Fibroblast of villous mesenchyme (primary cell): Measurements from ENCODE around the gene KCNC3. TPM values are rescaled to one million over a fixed set of nuclear protein-coding genes. Genes with fewer than 3 reads are reported as not detected.

Experiments used
- DNase-seq: peaks from one replicate; pipeline ENCODE4 v3.0.0-alpha.2; 2010; ENCODE audit warnings: low read depth
- H3K4me3 ChIP-seq: 2 replicates; pipeline ENCODE4 v1.5.1; 2011; ENCODE audit warnings: low read depth, mild to moderate bottlenecking, low read length
- total RNA-seq: library from RNA; depleted of rRNA; stranded (reverse); fragments of >200 nt; gene quantifications from 2 replicates; pipeline ENCODE4 v1.2.3, GENCODE V29; 2012
- TF ChIP-seq, protein P1 (sequence below): IDR thresholded peaks from 2 replicates; pipeline ENCODE4 v1.5.1; 2012; ENCODE audit warnings: low read depth, mild to moderate bottlenecking, low read length; ENCODE audit not compliant: insufficient read depth

The KCNC3 gene
- total RNA-seq = not detected in 2 replicates

- H3K4me3 ChIP-seq = peak within 1 kb of the TSS; percentile 25
- TF ChIP-seq, protein P1, sequence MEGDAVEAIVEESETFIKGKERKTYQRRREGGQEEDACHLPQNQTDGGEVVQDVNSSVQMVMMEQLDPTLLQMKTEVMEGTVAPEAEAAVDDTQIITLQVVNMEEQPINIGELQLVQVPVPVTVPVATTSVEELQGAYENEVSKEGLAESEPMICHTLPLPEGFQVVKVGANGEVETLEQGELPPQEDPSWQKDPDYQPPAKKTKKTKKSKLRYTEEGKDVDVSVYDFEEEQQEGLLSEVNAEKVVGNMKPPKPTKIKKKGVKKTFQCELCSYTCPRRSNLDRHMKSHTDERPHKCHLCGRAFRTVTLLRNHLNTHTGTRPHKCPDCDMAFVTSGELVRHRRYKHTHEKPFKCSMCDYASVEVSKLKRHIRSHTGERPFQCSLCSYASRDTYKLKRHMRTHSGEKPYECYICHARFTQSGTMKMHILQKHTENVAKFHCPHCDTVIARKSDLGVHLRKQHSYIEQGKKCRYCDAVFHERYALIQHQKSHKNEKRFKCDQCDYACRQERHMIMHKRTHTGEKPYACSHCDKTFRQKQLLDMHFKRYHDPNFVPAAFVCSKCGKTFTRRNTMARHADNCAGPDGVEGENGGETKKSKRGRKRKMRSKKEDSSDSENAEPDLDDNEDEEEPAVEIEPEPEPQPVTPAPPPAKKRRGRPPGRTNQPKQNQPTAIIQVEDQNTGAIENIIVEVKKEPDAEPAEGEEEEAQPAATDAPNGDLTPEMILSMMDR = no peak
- DNase-seq = peak; percentile 89
Observed at GRCh38 chr19:50329146-50329925, at the start of gene KCNC3. Gene KCNC3, minus strand, starts transcription at chr19:50329377. Its CDS starts 295 bp downstream, at chr19:50329082.

GRCh38 chr19:50378863-50379236, 49.7 kb upstream of the KCNC3 start:
- no peak overlapping the region for H3K4me3 ChIP-seq
- TF ChIP-seq, protein P1 = no peak
- no peak for DNase-seq

DNA sequence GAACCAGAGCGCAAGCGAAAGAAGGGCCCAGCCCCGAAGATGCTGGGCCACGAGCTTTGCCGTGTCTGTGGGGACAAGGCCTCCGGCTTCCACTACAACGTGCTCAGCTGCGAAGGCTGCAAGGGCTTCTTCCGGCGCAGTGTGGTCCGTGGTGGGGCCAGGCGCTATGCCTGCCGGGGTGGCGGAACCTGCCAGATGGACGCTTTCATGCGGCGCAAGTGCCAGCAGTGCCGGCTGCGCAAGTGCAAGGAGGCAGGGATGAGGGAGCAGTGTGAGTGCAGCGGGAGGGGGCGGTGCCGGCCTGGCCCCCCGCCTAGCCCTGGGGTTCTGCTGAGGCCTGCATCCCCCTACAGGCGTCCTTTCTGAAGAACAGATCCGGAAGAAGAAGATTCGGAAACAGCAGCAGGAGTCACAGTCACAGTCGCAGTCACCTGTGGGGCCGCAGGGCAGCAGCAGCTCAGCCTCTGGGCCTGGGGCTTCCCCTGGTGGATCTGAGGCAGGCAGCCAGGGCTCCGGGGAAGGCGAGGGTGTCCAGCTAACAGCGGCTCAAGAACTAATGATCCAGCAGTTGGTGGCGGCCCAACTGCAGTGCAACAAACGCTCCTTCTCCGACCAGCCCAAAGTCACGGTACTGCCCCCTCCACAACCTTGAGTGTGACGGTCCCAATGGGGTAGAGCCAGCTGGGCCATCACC, 49.1 kb upstream of the KCNC3 start:
- no peak overlapping the region for H3K4me3 ChIP-seq
- DNase-seq = no peak
- TF ChIP-seq, protein P1 = no peak

DNA sequence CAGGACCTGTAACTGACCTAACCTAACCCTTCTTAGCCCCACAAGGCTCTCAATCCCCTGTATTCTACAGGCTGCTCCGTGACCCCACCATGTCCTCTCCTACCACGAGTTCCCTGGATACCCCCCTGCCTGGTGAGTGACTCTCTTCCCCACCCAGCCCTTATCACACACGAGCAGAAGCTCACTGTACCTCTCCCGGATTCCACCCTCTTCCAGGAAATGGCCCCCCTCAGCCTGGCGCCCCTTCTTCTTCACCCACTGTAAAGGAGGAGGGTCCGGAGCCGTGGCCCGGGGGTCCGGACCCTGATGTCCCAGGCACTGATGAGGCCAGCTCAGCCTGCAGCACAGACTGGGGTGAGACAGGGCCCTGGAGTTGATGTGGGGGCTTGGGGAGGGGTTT, 48.3 kb upstream of the KCNC3 start:
- DNase-seq = no peak
- TF ChIP-seq, protein P1 = no peak
- H3K4me3 ChIP-seq = no peak overlapping the region

DNA sequence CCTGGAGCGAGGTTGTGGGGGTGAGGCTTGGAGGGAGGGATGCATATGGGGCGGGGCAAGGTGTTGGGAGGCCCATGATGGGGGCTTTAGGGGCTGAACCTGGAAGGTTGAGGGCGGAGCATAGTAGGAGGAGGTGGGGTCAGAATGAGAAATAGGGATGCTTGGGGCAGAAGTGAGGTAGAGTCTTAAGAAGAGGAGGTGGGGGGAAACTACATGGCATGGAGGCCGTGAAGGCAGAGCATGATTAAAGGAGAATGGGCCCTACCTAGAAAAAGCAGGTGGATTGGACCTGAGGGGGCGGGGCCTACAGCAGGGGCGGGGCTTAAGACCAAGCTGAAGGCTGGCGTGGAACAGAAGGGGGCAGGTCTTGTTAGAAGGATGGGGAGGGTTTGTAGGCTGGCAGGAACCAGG, 47.9 kb upstream of the KCNC3 start:
- peak overlapping the region; percentile 33 for H3K4me3 ChIP-seq
- DNase-seq = no peak
- TF ChIP-seq, protein P1 = no peak

- TF ChIP-seq, protein P1 = no peak
- peak within 1 kb of the TSS; percentile 76 for H3K4me3 ChIP-seq
- peak; percentile 99 for DNase-seq
Observed at GRCh38 chr19:50376166-50377050, 47.2 kb upstream of the KCNC3 start, which contains the start of gene NR1H2. Gene NR1H2, plus strand, starts transcription at chr19:50376457. Its CDS starts 1,149 bp downstream, at chr19:50377606.
